Activated CD4-positive, alpha-beta T cell treated with anti-CD3 and anti-CD28 coated beads for 36 hours (primary cell): ENCODE results near the gene LMTK2. TPM values are rescaled to one million over a fixed set of nuclear protein-coding genes. Genes with fewer than 3 reads are reported as not detected.

Experiments
- ATAC-seq: fragments of 200-7000 bp; cut with Tn5 transposase; one replicate; pipeline ENCODE4 v1.10.0; 2021; ENCODE audit warnings: mild to moderate bottlenecking, moderate library complexity
- CTCF ChIA-PET: fragments of 350-600 bp; sonication (Branson Sonifier 250); formaldehyde crosslinking; loops from one replicate; lab custom pipeline; 2021; ENCODE audit warnings: antibody characterized with exemption; lab: Charles Lee
- POLR2A ChIA-PET: fragments of 350-600 bp; sonication (Branson Sonifier 250); formaldehyde crosslinking; loops from one replicate; lab custom pipeline; 2021; ENCODE audit warnings: antibody characterized with exemption, inconsistent platforms; lab: Charles Lee
- DNase-seq: peaks from one replicate; pipeline ENCODE4 v3.0.0-alpha.2; 2020
- H3K27ac Mint-ChIP-seq: one replicate; pipeline ENCODE4 v1.8.0; 2021; ENCODE audit warnings: mixed read lengths
- H3K27me3 Mint-ChIP-seq: one replicate; pipeline ENCODE4 v1.8.0; 2021; ENCODE audit warnings: mixed read lengths
- H3K36me3 Mint-ChIP-seq: one replicate; pipeline ENCODE4 v1.8.0; 2021; ENCODE audit warnings: low read depth, mixed read lengths
- H3K4me1 Mint-ChIP-seq: one replicate; pipeline ENCODE4 v1.8.0; 2021; ENCODE audit warnings: mixed read lengths
- H3K4me3 Mint-ChIP-seq: one replicate; pipeline ENCODE4 v1.8.0; 2021; ENCODE audit warnings: mild to moderate bottlenecking, moderate library complexity, mixed read lengths
- H3K9me3 Mint-ChIP-seq: one replicate; pipeline ENCODE4 v1.8.0; 2021; ENCODE audit warnings: low read depth, mixed read lengths
- intact Hi-C, 2 experiments: fragments of 100-400 bp; cut with DNase I in 1 of 2; cut with micrococcal nuclease in 1 of 2; formaldehyde crosslinking; loops; one replicate each; pipeline versions ENCODE4 v1.14.2 to v1.15.1; 2022 to 2024; cut with DNase I, micrococcal nuclease
- total RNA-seq, 2 experiments: library from RNA; stranded (reverse); gene quantifications; one replicate each; pipeline ENCODE4 v1.2.3, GENCODE V29; 2021

The LMTK2 gene
- total RNA-seq, 2 experiments from 2014 or later, result 10.0 to 16.9 TPM

- Mint-ChIP-seq H3K4me3 (no peak overlapping the region), H3K4me1 (no peaks in the 10 kb centered on the region), H3K27me3 (no peaks in the 10 kb centered on the region), H3K36me3 (peaks cover 8% of the 10 kb centered on the region), H3K27ac (no peak overlapping the region), H3K9me3 (no peaks in the 10 kb centered on the region)
- POLR2A ChIA-PET, result no interaction called here
- intact Hi-C loops, result no loop called here
- ATAC-seq, result no peak
- CTCF ChIA-PET, result no interaction called here
- DNase-seq, result no peak
These were observed 68.7 kb downstream of the LMTK2 start for GRCh38 chr7:98175260-98175940.

- CTCF ChIA-PET, result interaction anchor here (0.5 to 6.0 kb wide), 2 partner anchors 9 to 13 kb away, joined by 3 to 28 read pairs; no protein-coding TSS in a partner anchor
- intact Hi-C loops, result no loop called here
- no peak overlapping the region for H3K27ac Mint-ChIP-seq
- no peaks in the 10 kb centered on the region for H3K4me1 Mint-ChIP-seq
- H3K36me3 Mint-ChIP-seq, result peaks cover 4% of the 10 kb centered on the region
- H3K4me3 Mint-ChIP-seq, result no peak overlapping the region
- H3K27me3 Mint-ChIP-seq, result no peaks in the 10 kb centered on the region
- ATAC-seq (no peak), DNase-seq (no peak)
- POLR2A ChIA-PET, result no interaction called here
- H3K9me3 Mint-ChIP-seq, result no peaks in the 10 kb centered on the region
These were observed 70.9 kb downstream of the LMTK2 start for GRCh38 chr7:98177553-98177952.

- Mint-ChIP-seq H3K27me3 (no peaks in the 10 kb centered on the region), H3K9me3 (no peaks in the 10 kb centered on the region), H3K27ac (no peak overlapping the region), H3K4me3 (no peak overlapping the region), H3K36me3 (peaks cover 4% of the 10 kb centered on the region), H3K4me1 (no peaks in the 10 kb centered on the region)
- intact Hi-C loops, result no loop called here
- ATAC-seq, result no peak
- ChIA-PET CTCF (interaction anchor here (0.5 to 6.0 kb wide), 2 partner anchors 10 to 14 kb away, joined by 3 to 28 read pairs; no protein-coding TSS in a partner anchor), POLR2A (no interaction called here)
- no peak for DNase-seq
These were observed 71.7 kb downstream of the LMTK2 start for GRCh38 chr7:98178321-98178720.

GRCh38 chr7:98178762-98179490, 72.3 kb downstream of the LMTK2 start:
- no peaks in the 10 kb centered on the region for H3K27me3 Mint-ChIP-seq
- no peak overlapping the region for H3K4me3 Mint-ChIP-seq
- peaks cover 4% of the 10 kb centered on the region for H3K36me3 Mint-ChIP-seq
- no peaks in the 10 kb centered on the region for H3K9me3 Mint-ChIP-seq
- H3K4me1 Mint-ChIP-seq, result no peaks in the 10 kb centered on the region
- no peak overlapping the region for H3K27ac Mint-ChIP-seq
- ATAC-seq (no peak), DNase-seq (no peak)
- POLR2A ChIA-PET, result no interaction called here
- intact Hi-C loops, result no loop called here
- CTCF ChIA-PET, result interaction anchor here (1.4 to 6.0 kb wide), 3 partner anchors 11 to 156 kb away, joined by 4 to 28 read pairs (median 5); no protein-coding TSS in a partner anchor

GRCh38 chr7:98180751-98181150, 74.1 kb downstream of the LMTK2 start:
- no peaks in the 10 kb centered on the region for H3K4me1 Mint-ChIP-seq
- DNase-seq (no peak), ATAC-seq (no peak)
- H3K9me3 Mint-ChIP-seq, result no peaks in the 10 kb centered on the region
- peaks cover 4% of the 10 kb centered on the region for H3K36me3 Mint-ChIP-seq
- H3K27me3 Mint-ChIP-seq, result no peaks in the 10 kb centered on the region
- ChIA-PET CTCF (interaction anchor here (1.3 to 6.0 kb wide), 5 partner anchors 13 to 160 kb away, joined by 3 to 28 read pairs (median 4); no protein-coding TSS in a partner anchor), POLR2A (no interaction called here)
- no peak overlapping the region for H3K27ac Mint-ChIP-seq
- intact Hi-C loops, result no loop called here
- H3K4me3 Mint-ChIP-seq, result no peak overlapping the region

- no peaks in the 10 kb centered on the region for H3K27me3 Mint-ChIP-seq
- H3K9me3 Mint-ChIP-seq, result no peaks in the 10 kb centered on the region
- CTCF ChIA-PET, result interaction anchor here (0.7 kb wide), 1 partner anchor 90 kb away, joined by 4 read pairs; no protein-coding TSS in a partner anchor
- ATAC-seq, result no peak
- intact Hi-C loops, result no loop called here
- no peak for DNase-seq
- no peaks in the 10 kb centered on the region for H3K4me1 Mint-ChIP-seq
- H3K36me3 Mint-ChIP-seq, result peaks cover 24% of the 10 kb centered on the region
- no peak overlapping the region for H3K4me3 Mint-ChIP-seq
- POLR2A ChIA-PET, result no interaction called here
- H3K27ac Mint-ChIP-seq, result no peak overlapping the region
These were observed 78.4 kb downstream of the LMTK2 start for GRCh38 chr7:98185101-98185500.

- ChIA-PET POLR2A (interaction anchor here (0.6 kb wide), 1 partner anchor 36 kb away, joined by 3 read pairs; no protein-coding TSS in a partner anchor), CTCF (interaction anchor here (1.1 kb wide), 1 partner anchor 165 kb away, joined by 3 read pairs; no protein-coding TSS in a partner anchor)
- ATAC-seq (no peak), DNase-seq (no peak)
- peaks cover 30% of the 10 kb centered on the region for H3K36me3 Mint-ChIP-seq
- no peaks in the 10 kb centered on the region for H3K9me3 Mint-ChIP-seq
- H3K4me3 Mint-ChIP-seq, result no peak overlapping the region
- intact Hi-C loops, result no loop called here
- H3K4me1 Mint-ChIP-seq, result no peaks in the 10 kb centered on the region
- no peak overlapping the region for H3K27ac Mint-ChIP-seq
- H3K27me3 Mint-ChIP-seq, result no peaks in the 10 kb centered on the region
These were observed 79.9 kb downstream of the LMTK2 start for GRCh38 chr7:98186452-98187137.

GRCh38 chr7:98187138-98187502, 80.5 kb downstream of the LMTK2 start:
- Mint-ChIP-seq H3K4me1 (no peaks in the 10 kb centered on the region), H3K4me3 (no peak overlapping the region), H3K27ac (no peak overlapping the region), H3K27me3 (no peaks in the 10 kb centered on the region), H3K9me3 (no peaks in the 10 kb centered on the region), H3K36me3 (peaks cover 31% of the 10 kb centered on the region)
- DNase-seq (no peak), ATAC-seq (no peak)
- ChIA-PET POLR2A (interaction anchor here (0.6 kb wide), 1 partner anchor 36 kb away, joined by 3 read pairs; no protein-coding TSS in a partner anchor), CTCF (no interaction called here)
- intact Hi-C loops, result no loop called here

GRCh38 chr7:98189559-98189958, 82.9 kb downstream of the LMTK2 start:
- intact Hi-C loops, result no loop called here
- H3K27ac Mint-ChIP-seq, result no peak overlapping the region
- no peak for DNase-seq
- no peaks in the 10 kb centered on the region for H3K9me3 Mint-ChIP-seq
- H3K4me1 Mint-ChIP-seq, result no peaks in the 10 kb centered on the region
- peaks cover 47% of the 10 kb centered on the region for H3K36me3 Mint-ChIP-seq
- ChIA-PET CTCF (no interaction called here), POLR2A (no interaction called here)
- H3K4me3 Mint-ChIP-seq, result no peak overlapping the region
- H3K27me3 Mint-ChIP-seq, result no peaks in the 10 kb centered on the region
- ATAC-seq, result no peak

- no peaks in the 10 kb centered on the region for H3K9me3 Mint-ChIP-seq
- H3K27ac Mint-ChIP-seq, result no peak overlapping the region
- no peaks in the 10 kb centered on the region for H3K27me3 Mint-ChIP-seq
- DNase-seq (no peak), ATAC-seq (no peak)
- no peak overlapping the region for H3K4me3 Mint-ChIP-seq
- peaks cover 45% of the 10 kb centered on the region for H3K36me3 Mint-ChIP-seq
- H3K4me1 Mint-ChIP-seq, result peaks cover 3% of the 10 kb centered on the region
- ChIA-PET POLR2A (no interaction called here), CTCF (no interaction called here)
- intact Hi-C loops, result no loop called here
These were observed 85.2 kb downstream of the LMTK2 start for GRCh38 chr7:98191668-98192431.
